Neural cell (in vitro differentiated cells): ENCODE results near the gene LPCAT4. TPM values are rescaled to one million over a fixed set of nuclear protein-coding genes. Genes with fewer than 3 reads are reported as not detected.

Source experiments
- H2AFZ ChIP-seq: fragments of 200-600, 300-800 bp; sonication (generic), shearing (Covaris generic); 2 replicates; pipeline ENCODE4 v1.6.0; 2014; ENCODE audit warnings: low read depth, mild to moderate bottlenecking, antibody characterized with exemption, low read length, moderate library complexity
- H3F3A ChIP-seq: fragments of 200-600 bp; shearing (Covaris generic); 2 replicates; pipeline ENCODE4 v1.6.1; 2016; ENCODE audit warnings: mild to moderate bottlenecking, moderate library complexity, mixed read lengths, antibody characterized with exemption, low read length; ENCODE audit not compliant: insufficient read depth, poor library complexity, severe bottlenecking
- H3K27ac ChIP-seq: fragments of 200-600, 300-800 bp; sonication (generic), shearing (Covaris generic); 2 replicates; pipeline ENCODE4 v1.5.1; 2014; ENCODE audit warnings: mild to moderate bottlenecking, low read length, moderate library complexity
- H3K27me3 ChIP-seq: fragments of 300-800, 200-600 bp; sonication (generic), shearing (Covaris generic); 2 replicates; pipeline ENCODE4 v1.6.0; 2014; ENCODE audit warnings: mild to moderate bottlenecking, low read depth, low read length, moderate library complexity; ENCODE audit not compliant: insufficient read depth
- H3K36me3 ChIP-seq: fragments of 300-800, 200-600 bp; sonication (generic), shearing (Covaris generic); 2 replicates; pipeline ENCODE4 v1.5.1; 2014; ENCODE audit warnings: mild to moderate bottlenecking, antibody characterized with exemption, low read length, moderate library complexity; ENCODE audit not compliant: insufficient read depth
- H3K4me2 ChIP-seq: fragments of 300-800, 200-600 bp; sonication (generic), shearing (Covaris generic); 2 replicates; pipeline ENCODE4 v1.6.0; 2014; ENCODE audit warnings: mild to moderate bottlenecking, low read length
- H3K4me3 ChIP-seq: fragments of 300-800, 200-600 bp; sonication (generic), shearing (Covaris generic); 2 replicates; pipeline ENCODE4 v1.5.1; 2014; ENCODE audit warnings: mild to moderate bottlenecking, low read length, moderate library complexity
- H3K79me2 ChIP-seq: fragments of 200-600 bp; shearing (Covaris generic); replicated peaks from 2 replicates; pipeline ENCODE4 v1.6.0; 2014; ENCODE audit warnings: mild to moderate bottlenecking, low read length, moderate library complexity; ENCODE audit not compliant: insufficient read depth
- H3K9ac ChIP-seq: fragments of 300-800, 200-600 bp; sonication (generic), shearing (Covaris generic); 2 replicates; pipeline ENCODE4 v1.6.1; 2016; ENCODE audit warnings: mild to moderate bottlenecking, low read length, mixed read lengths
- H3K9me2 ChIP-seq: fragments of 200-600 bp; shearing (Covaris generic); 2 replicates; pipeline ENCODE4 v1.6.1; 2016; ENCODE audit warnings: mild to moderate bottlenecking, low read length, mixed read lengths; ENCODE audit not compliant: insufficient read depth
- H3K9me3 ChIP-seq: fragments of 200-600, 300-800 bp; sonication (generic), shearing (Covaris generic); 2 replicates; pipeline ENCODE4 v1.6.1; 2016; ENCODE audit warnings: mild to moderate bottlenecking, mixed run types, low read length, moderate library complexity, mixed read lengths
- H4K20me1 ChIP-seq: fragments of 200-600 bp; shearing (Covaris generic); 2 replicates; pipeline ENCODE4 v1.6.1; 2016; ENCODE audit warnings: mild to moderate bottlenecking, mixed run types; ENCODE audit not compliant: insufficient read depth
- EP300 ChIP-seq: fragments of 450-650 bp; conservative IDR thresholded peaks from 2 replicates; pipeline ENCODE4 v1.6.1; 2014; ENCODE audit warnings: antibody characterized with exemption, mild to moderate bottlenecking, moderate library complexity; ENCODE audit not compliant: poor library complexity, severe bottlenecking
- EZH2 ChIP-seq: fragments of 200-600, 300-800 bp; shearing (Covaris generic), sonication (generic); IDR thresholded peaks from 2 replicates; pipeline ENCODE4 v1.6.1; 2014; ENCODE audit warnings: antibody characterized with exemption, low read length, borderline replicate concordance, mild to moderate bottlenecking; ENCODE audit not compliant: insufficient read depth, poor library complexity, severe bottlenecking
- MXI1 ChIP-seq: fragments of 450-650 bp; conservative IDR thresholded peaks from 2 replicates; pipeline ENCODE4 v1.6.1; 2014; ENCODE audit warnings: antibody characterized with exemption, mild to moderate bottlenecking; ENCODE audit not compliant: poor library complexity, severe bottlenecking
- POLR2AphosphoS5 ChIP-seq: IDR thresholded peaks from 2 replicates; pipeline ENCODE4 v1.6.1; 2012
- RAD21 ChIP-seq: fragments of 450-650 bp; conservative IDR thresholded peaks from 2 replicates; pipeline ENCODE4 v1.6.1; 2014; ENCODE audit warnings: antibody characterized with exemption, mild to moderate bottlenecking, moderate library complexity
- REST ChIP-seq: IDR thresholded peaks from 2 replicates; pipeline ENCODE4 v1.6.1; 2012; ENCODE audit warnings: borderline replicate concordance
- SMC3 ChIP-seq: fragments of 450-650 bp; conservative IDR thresholded peaks from 2 replicates; pipeline ENCODE4 v1.6.1; 2014; ENCODE audit warnings: antibody characterized with exemption, mild to moderate bottlenecking, moderate library complexity; ENCODE audit not compliant: poor library complexity
- TAF1 ChIP-seq: IDR thresholded peaks from 2 replicates; pipeline ENCODE4 v1.6.1; 2012; ENCODE audit warnings: low read depth
- polyA plus RNA-seq: library from polyadenylated mRNA; depleted of rRNA; stranded (reverse); fragments of >200 nt; gene quantifications from 2 replicates; pipeline ENCODE4 v1.2.3, GENCODE V29; 2014
- TF ChIP-seq, protein P1 (sequence below): fragments of 450-650 bp; IDR thresholded peaks from 2 replicates; pipeline ENCODE4 v1.5.1; 2014; ENCODE audit warnings: antibody characterized with exemption, mild to moderate bottlenecking, moderate library complexity; ENCODE audit not compliant: poor library complexity, severe bottlenecking

LPCAT4 gene
- polyA plus RNA-seq, 1 donor from 2014 or later = 76.7 TPM

GRCh38 chr15:34358367-34358766 is 8.6 kb downstream of the LPCAT4 start:
- Histone ChIP-seq H3K9me2 (no peaks in the 10 kb centered on the region), H3K27ac (no peak overlapping the region), H3K9ac (no peak overlapping the region), H2AFZ (no peak overlapping the region), H3K79me2 (no peaks in the 10 kb centered on the region), H3K4me3 (no peak overlapping the region), H3F3A (no peaks in the 10 kb centered on the region), H4K20me1 (no peaks in the 10 kb centered on the region), H3K4me2 (no peak overlapping the region), H3K9me3 (no peaks in the 10 kb centered on the region), H3K36me3 (peaks cover 3% of the 10 kb centered on the region), H3K27me3 (no peaks in the 10 kb centered on the region)
- TF ChIP-seq TAF1 (no peak), SMC3 (no peak), RAD21 (no peak), MXI1 (no peak), EP300 (no peak), POLR2AphosphoS5 (no peak), REST (no peak), EZH2 (no peak)
- TF ChIP-seq, protein P1, sequence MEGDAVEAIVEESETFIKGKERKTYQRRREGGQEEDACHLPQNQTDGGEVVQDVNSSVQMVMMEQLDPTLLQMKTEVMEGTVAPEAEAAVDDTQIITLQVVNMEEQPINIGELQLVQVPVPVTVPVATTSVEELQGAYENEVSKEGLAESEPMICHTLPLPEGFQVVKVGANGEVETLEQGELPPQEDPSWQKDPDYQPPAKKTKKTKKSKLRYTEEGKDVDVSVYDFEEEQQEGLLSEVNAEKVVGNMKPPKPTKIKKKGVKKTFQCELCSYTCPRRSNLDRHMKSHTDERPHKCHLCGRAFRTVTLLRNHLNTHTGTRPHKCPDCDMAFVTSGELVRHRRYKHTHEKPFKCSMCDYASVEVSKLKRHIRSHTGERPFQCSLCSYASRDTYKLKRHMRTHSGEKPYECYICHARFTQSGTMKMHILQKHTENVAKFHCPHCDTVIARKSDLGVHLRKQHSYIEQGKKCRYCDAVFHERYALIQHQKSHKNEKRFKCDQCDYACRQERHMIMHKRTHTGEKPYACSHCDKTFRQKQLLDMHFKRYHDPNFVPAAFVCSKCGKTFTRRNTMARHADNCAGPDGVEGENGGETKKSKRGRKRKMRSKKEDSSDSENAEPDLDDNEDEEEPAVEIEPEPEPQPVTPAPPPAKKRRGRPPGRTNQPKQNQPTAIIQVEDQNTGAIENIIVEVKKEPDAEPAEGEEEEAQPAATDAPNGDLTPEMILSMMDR = no peak

GRCh38 chr15:34357653-34358052 is 9.3 kb downstream of the LPCAT4 start:
- H2AFZ ChIP-seq = no peak overlapping the region
- H4K20me1 ChIP-seq = no peaks in the 10 kb centered on the region
- no peaks in the 10 kb centered on the region for H3K9me3 ChIP-seq
- no peak overlapping the region for H3K4me2 ChIP-seq
- peaks cover 3% of the 10 kb centered on the region for H3K36me3 ChIP-seq
- H3F3A ChIP-seq = no peaks in the 10 kb centered on the region
- H3K27ac ChIP-seq = no peak overlapping the region
- H3K9me2 ChIP-seq = no peaks in the 10 kb centered on the region
- no peak overlapping the region for H3K9ac ChIP-seq
- H3K4me3 ChIP-seq = no peak overlapping the region
- no peaks in the 10 kb centered on the region for H3K27me3 ChIP-seq
- TF ChIP-seq EP300 (no peak), MXI1 (no peak), SMC3 (no peak), POLR2AphosphoS5 (no peak), TAF1 (no peak), EZH2 (no peak), REST (no peak), RAD21 (no peak)
- TF ChIP-seq, protein P1 = no peak
- H3K79me2 ChIP-seq = no peaks in the 10 kb centered on the region
